Measurements from ENCODE around the gene EGF.

Gene EGF

DNA sequence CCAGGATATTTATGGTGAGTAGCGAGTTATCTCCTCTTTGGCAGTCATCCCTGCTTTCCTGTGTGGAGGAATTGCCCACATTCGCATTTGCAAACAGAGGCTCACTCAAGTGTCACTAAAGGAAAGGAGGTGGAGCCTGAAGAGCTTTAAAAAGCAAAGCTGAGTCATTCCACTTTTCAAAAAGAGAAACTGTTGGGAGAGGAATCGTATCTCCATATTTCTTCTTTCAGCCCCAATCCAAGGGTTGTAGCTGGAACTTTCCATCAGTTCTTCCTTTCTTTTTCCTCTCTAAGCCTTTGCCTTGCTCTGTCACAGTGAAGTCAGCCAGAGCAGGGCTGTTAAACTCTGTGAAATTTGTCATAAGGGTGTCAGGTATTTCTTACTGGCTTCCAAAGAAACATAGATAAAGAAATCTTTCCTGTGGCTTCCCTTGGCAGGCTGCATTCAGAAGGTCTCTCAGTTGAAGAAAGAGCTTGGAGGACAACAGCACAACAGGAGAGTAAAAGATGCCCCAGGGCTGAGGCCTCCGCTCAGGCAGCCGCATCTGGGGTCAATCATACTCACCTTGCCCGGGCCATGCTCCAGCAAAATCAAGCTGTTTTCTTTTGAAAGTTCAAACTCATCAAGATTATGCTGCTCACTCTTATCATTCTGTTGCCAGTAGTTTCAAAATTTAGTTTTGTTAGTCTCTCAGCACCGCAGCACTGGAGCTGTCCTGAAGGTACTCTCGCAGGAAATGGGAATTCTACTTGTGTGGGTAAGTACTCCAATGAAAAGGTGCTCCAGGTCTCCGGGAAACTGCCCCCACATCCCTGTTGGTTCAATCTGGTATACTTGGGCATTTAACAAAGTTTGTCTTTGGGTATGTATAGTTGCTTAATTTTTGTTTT is at the start of gene EGF:
Gene EGF (plus strand): TSS at position 178 of the 890 bp plus-strand sequence. CDS start 453 bp downstream, at position 631.
- H3K4me3 ChIP-seq (ENCODE audit: low read depth, low read length), result peak within 1 kb of the TSS; percentile 10
- in situ Hi-C loops (cut with HindIII; ENCODE audit: low sequenced_read_pairs), result no loop called here
- peak; percentile 52 for DNase-seq (ENCODE audit: low read depth)
- no peak for TF ChIP-seq CTCF (IDR thresholded peaks at IDR 0.05; ENCODE audit: low read depth, low read length, missing control alignments)

GRCh38 chr4:109864134-109864533 is 48.5 kb upstream of the EGF start:
- no peak for DNase-seq (ENCODE audit: low read depth)
- no peak overlapping the region for H3K4me3 ChIP-seq (ENCODE audit: low read depth, low read length)
- TF ChIP-seq CTCF (IDR thresholded peaks at IDR 0.05; ENCODE audit: low read depth, low read length, missing control alignments), result no peak
- in situ Hi-C loops (cut with HindIII; ENCODE audit: low sequenced_read_pairs), result no loop called here

DNA sequence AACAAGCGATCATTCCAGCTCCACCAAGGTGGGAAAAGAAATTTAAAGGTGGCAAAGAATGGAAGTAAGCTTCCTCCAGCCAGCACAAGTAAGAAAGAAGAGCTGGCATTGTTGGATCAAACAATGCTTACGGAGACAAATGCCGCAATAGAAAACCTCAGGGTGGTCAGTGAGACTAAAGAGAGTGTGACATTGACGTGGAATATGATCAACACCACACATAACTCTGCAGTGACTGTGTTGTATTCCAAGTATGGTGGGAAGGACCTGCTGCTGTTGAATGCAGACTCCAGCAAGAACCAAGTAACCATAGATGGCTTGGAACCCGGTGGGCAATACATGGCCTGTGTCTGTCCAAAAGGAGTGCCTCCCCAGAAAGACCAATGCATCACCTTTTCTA is 42.6 kb upstream of the EGF start:
- TF ChIP-seq CTCF (IDR thresholded peaks at IDR 0.05; ENCODE audit: low read depth, low read length, missing control alignments), result no peak
- no peak overlapping the region for H3K4me3 ChIP-seq (ENCODE audit: low read depth, low read length)
- in situ Hi-C loops (cut with HindIII; ENCODE audit: low sequenced_read_pairs), result no loop called here
- no peak for DNase-seq (ENCODE audit: low read depth)

GRCh38 chr4:109872065-109872464 is 40.6 kb upstream of the EGF start:
- H3K4me3 ChIP-seq (ENCODE audit: low read depth, low read length), result no peak overlapping the region
- in situ Hi-C loops (cut with HindIII; ENCODE audit: low sequenced_read_pairs), result no loop called here
- DNase-seq (ENCODE audit: low read depth), result no peak
- TF ChIP-seq CTCF (IDR thresholded peaks at IDR 0.05; ENCODE audit: low read depth, low read length, missing control alignments), result no peak

- no peak for DNase-seq (ENCODE audit: low read depth)
- in situ Hi-C loops (cut with HindIII; ENCODE audit: low sequenced_read_pairs), result no loop called here
- TF ChIP-seq CTCF (IDR thresholded peaks at IDR 0.05; ENCODE audit: low read depth, low read length, missing control alignments), result no peak
- H3K4me3 ChIP-seq (ENCODE audit: low read depth, low read length), result no peak overlapping the region
Observed at GRCh38 chr4:109872950-109873656, 39.6 kb upstream of the EGF start.

GRCh38 chr4:109873791-109874514 is 38.7 kb upstream of the EGF start:
- in situ Hi-C loops (cut with HindIII; ENCODE audit: low sequenced_read_pairs), result no loop called here
- no peak overlapping the region for H3K4me3 ChIP-seq (ENCODE audit: low read depth, low read length)
- no peak for DNase-seq (ENCODE audit: low read depth)
- TF ChIP-seq CTCF (IDR thresholded peaks at IDR 0.05; ENCODE audit: low read depth, low read length, missing control alignments), result no peak
